HEK293 (cell line): ENCODE data around the gene RBFOX2.

Source experiments
- CTCF ChIA-PET: fragments of 350-600 bp; formaldehyde crosslinking; extraction: SDS; loops from one replicate; lab custom pipeline; 2021; ENCODE audit warnings: antibody characterized with exemption; lab: Yijun Ruan, JAX
- POLR2A ChIA-PET: fragments of 300-600 bp; formaldehyde crosslinking; extraction: SDS; loops from one replicate; lab custom pipeline; 2020; ENCODE audit warnings: antibody characterized with exemption, inconsistent platforms; lab: Yijun Ruan, JAX
- H3K27ac ChIP-seq: fragments of 200-500 bp; sonication (Bioruptor generic); 2 replicates; pipeline ENCODE4 v1.5.1; 2014; ENCODE audit warnings: low read depth, low read length, control low read depth, inconsistent platforms; ENCODE audit errors: extremely low read depth
- H3K36me3 ChIP-seq, 2 experiments: fragments of 200-500 bp in 1 of 2; sonication (Bioruptor generic) in 1 of 2; 1 replicate in 1 of 2; 2 replicates in 1 of 2; pipeline ENCODE4 v1.5.1; 2014 to 2017; ENCODE audit warnings: inconsistent platforms in 2 of 2, low read length in 2 of 2; ENCODE audit not compliant: control insufficient read depth in 2 of 2, insufficient read depth in 1 of 2
- H3K4me1 ChIP-seq: fragments of 200-500 bp; sonication (Bioruptor generic); 2 replicates; pipeline ENCODE4 v1.5.1; 2014; ENCODE audit warnings: mild to moderate bottlenecking, low read length, inconsistent platforms; ENCODE audit not compliant: control insufficient read depth, insufficient read depth
- H3K4me3 ChIP-seq: 2 replicates; pipeline ENCODE4 v1.5.1; 2011; ENCODE audit warnings: low read depth, mild to moderate bottlenecking, control low read depth, low read length, moderate library complexity
- H3K9me3 ChIP-seq: fragments of 200-500 bp; sonication (Bioruptor generic); 2 replicates; pipeline ENCODE4 v1.5.1; 2014; ENCODE audit warnings: low read depth, low read length, inconsistent platforms; ENCODE audit not compliant: control insufficient read depth, insufficient read depth
- GLI2 ChIP-seq: fragments of 450-650 bp; formaldehyde crosslinking; IDR thresholded peaks from 2 replicates; pipeline ENCODE4; 2017; ENCODE audit warnings: missing biosample characterization, missing genetic modification characterization, low read depth, borderline replicate concordance
- GLI4 ChIP-seq: fragments of 450-650 bp; formaldehyde crosslinking; IDR thresholded peaks from 2 replicates; pipeline ENCODE4 v1.5.1; 2016; ENCODE audit warnings: missing biosample characterization, missing genetic modification characterization
- GLIS1 ChIP-seq: fragments of 450-650 bp; formaldehyde crosslinking; IDR thresholded peaks from 2 replicates; pipeline ENCODE4 v1.5.1; 2016; ENCODE audit warnings: missing biosample characterization, missing genetic modification characterization
- KLF16 ChIP-seq: fragments of 450-650 bp; formaldehyde crosslinking; IDR thresholded peaks from 2 replicates; pipeline ENCODE4 v1.5.1; 2017; ENCODE audit warnings: missing biosample characterization, missing genetic modification characterization
- KLF9 ChIP-seq: fragments of 450-650 bp; formaldehyde crosslinking; IDR thresholded peaks from 2 replicates; pipeline ENCODE4 v1.5.1; 2016; ENCODE audit warnings: missing biosample characterization, missing genetic modification characterization, low read depth
- PRDM1 ChIP-seq: fragments of 450-650 bp; formaldehyde crosslinking; IDR thresholded peaks from 2 replicates; pipeline ENCODE4; 2016; ENCODE audit warnings: missing biosample characterization, missing genetic modification characterization
- SP3 ChIP-seq: fragments of 450-650 bp; formaldehyde crosslinking; IDR thresholded peaks from 2 replicates; pipeline ENCODE4 v1.5.1; 2016; ENCODE audit warnings: missing biosample characterization, missing genetic modification characterization
- SP7 ChIP-seq: fragments of 450-650 bp; formaldehyde crosslinking; IDR thresholded peaks from 2 replicates; pipeline ENCODE4 v1.5.1; 2016; ENCODE audit warnings: missing biosample characterization, missing genetic modification characterization
- TCF7L2 ChIP-seq: IDR thresholded peaks from 2 replicates; pipeline ENCODE4 v1.6.1; 2011; ENCODE audit warnings: low read depth, mild to moderate bottlenecking, inconsistent platforms, low read length, moderate library complexity, borderline replicate concordance
- ZBTB17 ChIP-seq: fragments of 450-650 bp; formaldehyde crosslinking; IDR thresholded peaks from 2 replicates; pipeline ENCODE4 v1.5.1; 2016; ENCODE audit warnings: missing biosample characterization, missing genetic modification characterization
- ZBTB21 ChIP-seq: fragments of 450-650 bp; formaldehyde crosslinking; IDR thresholded peaks from 2 replicates; pipeline ENCODE4 v1.5.1; 2017; ENCODE audit warnings: missing biosample characterization, missing genetic modification characterization
- ZBTB7A ChIP-seq: fragments of 450-650 bp; formaldehyde crosslinking; IDR thresholded peaks from 2 replicates; pipeline ENCODE4 v1.5.1; 2016; ENCODE audit warnings: low read depth, missing biosample characterization, missing genetic modification characterization
- ZFP3 ChIP-seq: fragments of 450-650 bp; formaldehyde crosslinking; IDR thresholded peaks from 2 replicates; pipeline ENCODE4 v1.5.1; 2016; ENCODE audit warnings: low read depth, missing biosample characterization, missing genetic modification characterization
- ZIC2 ChIP-seq: fragments of 450-650 bp; formaldehyde crosslinking; IDR thresholded peaks from 2 replicates; pipeline ENCODE4 v1.5.1; 2016; ENCODE audit warnings: missing biosample characterization, missing genetic modification characterization
- ZNF174 ChIP-seq: fragments of 450-650 bp; formaldehyde crosslinking; IDR thresholded peaks from 2 replicates; pipeline ENCODE4 v1.5.0; 2017; ENCODE audit warnings: missing biosample characterization, mild to moderate bottlenecking, missing genetic modification characterization
- ZNF19 ChIP-seq: fragments of 450-650 bp; formaldehyde crosslinking; IDR thresholded peaks from 2 replicates; pipeline ENCODE4; 2016; ENCODE audit warnings: missing biosample characterization, missing genetic modification characterization, low read depth
- ZNF341 ChIP-seq: fragments of 450-650 bp; formaldehyde crosslinking; IDR thresholded peaks from 2 replicates; pipeline ENCODE4; 2016; ENCODE audit warnings: low read depth, missing biosample characterization, missing genetic modification characterization
- ZNF404 ChIP-seq: fragments of 450-650 bp; formaldehyde crosslinking; IDR thresholded peaks from 2 replicates; pipeline ENCODE4 v1.5.1; 2017; ENCODE audit warnings: missing biosample characterization, missing genetic modification characterization
- ZNF561 ChIP-seq: fragments of 450-650 bp; IDR thresholded peaks from 2 replicates; pipeline ENCODE4 v1.5.1; 2018; ENCODE audit warnings: missing biosample characterization, missing genetic modification characterization, borderline replicate concordance
- ZNF658 ChIP-seq: fragments of 450-650 bp; formaldehyde crosslinking; IDR thresholded peaks from 2 replicates; pipeline ENCODE4; 2016; ENCODE audit warnings: missing biosample characterization, missing genetic modification characterization
- ZNF664 ChIP-seq: fragments of 450-650 bp; formaldehyde crosslinking; IDR thresholded peaks from 2 replicates; pipeline ENCODE4 v1.5.1; 2016; ENCODE audit warnings: missing biosample characterization, missing genetic modification characterization
- ZNF768 ChIP-seq: fragments of 450-650 bp; formaldehyde crosslinking; IDR thresholded peaks from 2 replicates; pipeline ENCODE4 v1.5.1; 2018; ENCODE audit warnings: missing biosample characterization, mild to moderate bottlenecking, missing genetic modification characterization
- ZNF776 ChIP-seq: fragments of 450-650 bp; formaldehyde crosslinking; IDR thresholded peaks from 2 replicates; pipeline ENCODE4 v1.5.0; 2017; ENCODE audit warnings: missing biosample characterization, missing genetic modification characterization, borderline replicate concordance
- ZNF792 ChIP-seq: fragments of 450-650 bp; formaldehyde crosslinking; IDR thresholded peaks from 2 replicates; pipeline ENCODE4 v1.5.1; 2016; ENCODE audit warnings: missing biosample characterization, missing genetic modification characterization
- ZNF830 ChIP-seq: fragments of 450-650 bp; IDR thresholded peaks from 2 replicates; pipeline ENCODE4 v1.5.0; 2018; ENCODE audit warnings: missing biosample characterization, missing genetic modification characterization, low read depth, mild to moderate bottlenecking, moderate library complexity
- ZNF843 ChIP-seq: fragments of 450-650 bp; formaldehyde crosslinking; IDR thresholded peaks from 2 replicates; pipeline ENCODE4 v1.5.1; 2016; ENCODE audit warnings: missing biosample characterization, missing genetic modification characterization
- ZSCAN23 ChIP-seq: fragments of 450-650 bp; formaldehyde crosslinking; IDR thresholded peaks from 2 replicates; pipeline ENCODE4 v1.5.1; 2016; ENCODE audit warnings: missing biosample characterization, missing genetic modification characterization
- TF ChIP-seq, protein P1 (sequence below): fragments of 450-650 bp; formaldehyde crosslinking; IDR thresholded peaks from 2 replicates; pipeline ENCODE4 v1.5.1; 2016; ENCODE audit warnings: missing biosample characterization, missing genetic modification characterization
- TF ChIP-seq, protein P2 (sequence below): fragments of 450-650 bp; formaldehyde crosslinking; IDR thresholded peaks from 2 replicates; pipeline ENCODE4 v1.5.1; 2016; ENCODE audit warnings: missing biosample characterization, missing genetic modification characterization, borderline replicate concordance

Gene RBFOX2

DNA sequence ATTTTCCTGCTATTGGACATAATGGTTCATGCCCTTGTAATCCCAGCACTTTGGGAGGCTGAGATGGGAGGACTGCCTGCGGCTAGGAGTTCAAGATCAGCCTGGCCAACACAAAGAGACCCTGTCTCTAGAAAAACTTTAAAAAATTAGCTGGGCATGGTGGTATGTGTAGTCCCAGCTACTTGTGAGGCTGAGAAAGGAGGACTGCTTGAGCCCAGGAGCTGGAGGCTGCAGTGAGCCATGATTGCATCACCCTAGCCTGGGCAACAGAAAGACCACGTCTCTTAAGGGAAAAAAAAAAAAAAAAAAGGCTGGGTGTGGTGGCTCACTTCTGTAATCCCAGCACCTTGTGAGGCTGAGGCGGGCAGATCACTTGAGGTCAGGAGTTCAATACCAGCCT lies 217.0 kb downstream of the RBFOX2 start:
- CTCF ChIA-PET: interaction anchor here (0.7 kb wide), 1 partner anchor 254 kb away, joined by 4 read pairs; no protein-coding TSS in a partner anchor
- POLR2A ChIA-PET: interaction anchor here (0.7 kb wide), 1 partner anchor 14 kb away, joined by 3 read pairs; no protein-coding TSS in a partner anchor

GRCh38 chr22:35809816-35810215 lies 218.8 kb downstream of the RBFOX2 start:
- ChIA-PET POLR2A (no interaction called here), CTCF (interaction anchor here (1.0 kb wide), 1 partner anchor 29 kb away, joined by 6 read pairs; no protein-coding TSS in a partner anchor)
- H3K4me1 ChIP-seq: no peaks in the 10 kb centered on the region
- H3K27ac ChIP-seq: no peak overlapping the region
- H3K36me3 ChIP-seq: peaks cover 24 to 32% of the 10 kb centered on the region in 2 experiments
- no peaks in the 10 kb centered on the region for H3K9me3 ChIP-seq
- no peak for TF ChIP-seq ZBTB21 (tag by site-specific recombination)
- no peak for TF ChIP-seq SP3 (tag by site-specific recombination)
- no peak for TF ChIP-seq PRDM1 (tag by site-specific recombination)
- no peak for TF ChIP-seq ZNF843 (tag by site-specific recombination)
- no peak for TF ChIP-seq ZNF19 (tag by site-specific recombination)
- no peak for TF ChIP-seq GLIS1 (tag by site-specific recombination)
- TF ChIP-seq ZBTB7A (tag by site-specific recombination): no peak
- no peak for TF ChIP-seq KLF9
- no peak for TF ChIP-seq ZBTB17
- TF ChIP-seq ZNF776 (tag by site-specific recombination): no peak
- no peak for TF ChIP-seq ZSCAN23 (tag by site-specific recombination)
- no peak for TF ChIP-seq ZIC2 (tag by site-specific recombination)
- TF ChIP-seq ZNF792 (tag by site-specific recombination): no peak
- no peak for TF ChIP-seq ZNF341 (tag by site-specific recombination)
- TF ChIP-seq ZNF658 (tag by site-specific recombination): no peak
- no peak for TF ChIP-seq GLI4 (tag by site-specific recombination)
- TF ChIP-seq, all 188 proteins: peak for 0
- no peak overlapping the region for H3K4me3 ChIP-seq

More for the DNA sequence above, 217.0 kb downstream of the RBFOX2 start:
- H3K36me3 ChIP-seq: peaks cover 24 to 25% of the 10 kb centered on the region in 2 experiments
- no peak overlapping the region for H3K4me3 ChIP-seq
- no peaks in the 10 kb centered on the region for H3K4me1 ChIP-seq
- TF ChIP-seq ZNF830 (tag by site-specific recombination) (no peak), GLI2 (tag by site-specific recombination) (no peak), ZNF768 (tag by site-specific recombination) (no peak), SP7 (tag by site-specific recombination) (no peak), ZNF561 (tag by site-specific recombination) (no peak), ZNF664 (tag by site-specific recombination) (no peak), ZNF843 (tag by site-specific recombination) (no peak), TCF7L2 (no peak), ZNF174 (no peak), KLF16 (tag by site-specific recombination) (no peak), ZNF404 (no peak), ZFP3 (no peak)
- TF ChIP-seq, protein P1, sequence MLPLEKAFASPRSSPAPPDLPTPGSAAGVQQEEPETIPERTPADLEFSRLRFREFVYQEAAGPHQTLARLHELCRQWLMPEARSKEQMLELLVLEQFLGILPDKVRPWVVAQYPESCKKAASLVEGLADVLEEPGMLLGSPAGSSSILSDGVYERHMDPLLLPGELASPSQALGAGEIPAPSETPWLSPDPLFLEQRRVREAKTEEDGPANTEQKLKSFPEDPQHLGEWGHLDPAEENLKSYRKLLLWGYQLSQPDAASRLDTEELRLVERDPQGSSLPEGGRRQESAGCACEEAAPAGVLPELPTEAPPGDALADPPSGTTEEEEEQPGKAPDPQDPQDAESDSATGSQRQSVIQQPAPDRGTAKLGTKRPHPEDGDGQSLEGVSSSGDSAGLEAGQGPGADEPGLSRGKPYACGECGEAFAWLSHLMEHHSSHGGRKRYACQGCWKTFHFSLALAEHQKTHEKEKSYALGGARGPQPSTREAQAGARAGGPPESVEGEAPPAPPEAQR: no peak
- TF ChIP-seq, protein P2, sequence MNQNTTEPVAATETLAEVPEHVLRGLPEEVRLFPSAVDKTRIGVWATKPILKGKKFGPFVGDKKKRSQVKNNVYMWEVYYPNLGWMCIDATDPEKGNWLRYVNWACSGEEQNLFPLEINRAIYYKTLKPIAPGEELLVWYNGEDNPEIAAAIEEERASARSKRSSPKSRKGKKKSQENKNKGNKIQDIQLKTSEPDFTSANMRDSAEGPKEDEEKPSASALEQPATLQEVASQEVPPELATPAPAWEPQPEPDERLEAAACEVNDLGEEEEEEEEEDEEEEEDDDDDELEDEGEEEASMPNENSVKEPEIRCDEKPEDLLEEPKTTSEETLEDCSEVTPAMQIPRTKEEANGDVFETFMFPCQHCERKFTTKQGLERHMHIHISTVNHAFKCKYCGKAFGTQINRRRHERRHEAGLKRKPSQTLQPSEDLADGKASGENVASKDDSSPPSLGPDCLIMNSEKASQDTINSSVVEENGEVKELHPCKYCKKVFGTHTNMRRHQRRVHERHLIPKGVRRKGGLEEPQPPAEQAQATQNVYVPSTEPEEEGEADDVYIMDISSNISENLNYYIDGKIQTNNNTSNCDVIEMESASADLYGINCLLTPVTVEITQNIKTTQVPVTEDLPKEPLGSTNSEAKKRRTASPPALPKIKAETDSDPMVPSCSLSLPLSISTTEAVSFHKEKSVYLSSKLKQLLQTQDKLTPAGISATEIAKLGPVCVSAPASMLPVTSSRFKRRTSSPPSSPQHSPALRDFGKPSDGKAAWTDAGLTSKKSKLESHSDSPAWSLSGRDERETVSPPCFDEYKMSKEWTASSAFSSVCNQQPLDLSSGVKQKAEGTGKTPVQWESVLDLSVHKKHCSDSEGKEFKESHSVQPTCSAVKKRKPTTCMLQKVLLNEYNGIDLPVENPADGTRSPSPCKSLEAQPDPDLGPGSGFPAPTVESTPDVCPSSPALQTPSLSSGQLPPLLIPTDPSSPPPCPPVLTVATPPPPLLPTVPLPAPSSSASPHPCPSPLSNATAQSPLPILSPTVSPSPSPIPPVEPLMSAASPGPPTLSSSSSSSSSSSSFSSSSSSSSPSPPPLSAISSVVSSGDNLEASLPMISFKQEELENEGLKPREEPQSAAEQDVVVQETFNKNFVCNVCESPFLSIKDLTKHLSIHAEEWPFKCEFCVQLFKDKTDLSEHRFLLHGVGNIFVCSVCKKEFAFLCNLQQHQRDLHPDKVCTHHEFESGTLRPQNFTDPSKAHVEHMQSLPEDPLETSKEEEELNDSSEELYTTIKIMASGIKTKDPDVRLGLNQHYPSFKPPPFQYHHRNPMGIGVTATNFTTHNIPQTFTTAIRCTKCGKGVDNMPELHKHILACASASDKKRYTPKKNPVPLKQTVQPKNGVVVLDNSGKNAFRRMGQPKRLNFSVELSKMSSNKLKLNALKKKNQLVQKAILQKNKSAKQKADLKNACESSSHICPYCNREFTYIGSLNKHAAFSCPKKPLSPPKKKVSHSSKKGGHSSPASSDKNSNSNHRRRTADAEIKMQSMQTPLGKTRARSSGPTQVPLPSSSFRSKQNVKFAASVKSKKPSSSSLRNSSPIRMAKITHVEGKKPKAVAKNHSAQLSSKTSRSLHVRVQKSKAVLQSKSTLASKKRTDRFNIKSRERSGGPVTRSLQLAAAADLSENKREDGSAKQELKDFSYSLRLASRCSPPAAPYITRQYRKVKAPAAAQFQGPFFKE (tag by site-specific recombination): no peak
- no peaks in the 10 kb centered on the region for H3K9me3 ChIP-seq
- no peak overlapping the region for H3K27ac ChIP-seq
